HG02759 (cell line): Measurements from ENCODE around the gene MED29.
"Not testable (repeated sequence)": the region's sequence is repeated elsewhere in the genome, so short reads cannot be mapped to it uniquely, and the experiment has no call there.

Experiments used
- ATAC-seq: cut with Tn5 transposase; IDR thresholded peaks from one replicate; pipeline ENCODE4 v1.9.1; 2021; ENCODE audit warnings: mild to moderate bottlenecking, moderate library complexity; ENCODE audit not compliant: unreplicated experiment

The MED29 gene

GRCh38 chr19:39369200-39369599, 22.0 kb upstream of the MED29 start:
- no peak for ATAC-seq

- ATAC-seq = no peak
These were observed 20.4 kb upstream of the MED29 start for GRCh38 chr19:39370735-39371134.

GRCh38 chr19:39372047-39372802, 19.0 kb upstream of the MED29 start:
- no peak for ATAC-seq

- ATAC-seq = no peak
These were observed 18.2 kb upstream of the MED29 start for GRCh38 chr19:39372941-39373340.

- ATAC-seq = no peak
These were observed 15.2 kb upstream of the MED29 start for GRCh38 chr19:39375929-39376328.

- ATAC-seq = no peak
These were observed 13.5 kb upstream of the MED29 start for GRCh38 chr19:39377373-39378362.

GRCh38 chr19:39379366-39379765, 11.8 kb upstream of the MED29 start:
- ATAC-seq = not testable (repeated sequence)

GRCh38 chr19:39379865-39380396, 11.2 kb upstream of the MED29 start:
- ATAC-seq = no peak

- ATAC-seq = no peak
These were observed 10.4 kb upstream of the MED29 start for GRCh38 chr19:39380521-39381502.

GRCh38 chr19:39381910-39382611, 9.1 kb upstream of the MED29 start:
- no peak for ATAC-seq

GRCh38 chr19:39382991-39383828, 8.0 kb upstream of the MED29 start:
- ATAC-seq = no peak

GRCh38 chr19:39384839-39385568, 6.2 kb upstream of the MED29 start:
- no peak for ATAC-seq

- ATAC-seq = no peak
These were observed 5.4 kb upstream of the MED29 start for GRCh38 chr19:39385629-39386411.

- no peak for ATAC-seq
These were observed 4.6 kb upstream of the MED29 start for GRCh38 chr19:39386557-39386956.

- ATAC-seq = no peak
These were observed 2.5 kb upstream of the MED29 start for GRCh38 chr19:39388657-39389056.

GRCh38 chr19:39389631-39390414, 1.4 kb upstream of the MED29 start:
- ATAC-seq = no peak

- no peak for ATAC-seq
These were observed 777 bp upstream of the MED29 start for GRCh38 chr19:39390451-39390750.
